H9 (cell line): Measurements from ENCODE around the gene SRA1. TPM values are rescaled to one million over a fixed set of nuclear protein-coding genes. Genes with fewer than 3 reads are reported as not detected.

Experiments used
- DNase-seq: peaks from one replicate; pipeline ENCODE4 v3.0.0-alpha.2; 2017
- H2AFZ ChIP-seq: one replicate; pipeline ENCODE4 v1.6.1; 2013; ENCODE audit warnings: mild to moderate bottlenecking, low read length, control low read depth, moderate library complexity
- H2AK5ac ChIP-seq: 2 replicates; pipeline ENCODE4 v1.6.1; 2013; ENCODE audit warnings: low read length, control low read depth, mixed read lengths; ENCODE audit not compliant: insufficient read length
- H2BK120ac ChIP-seq: one replicate; pipeline ENCODE4 v1.6.1; 2013; ENCODE audit warnings: low read depth, mild to moderate bottlenecking, low read length, control low read depth, inconsistent platforms; ENCODE audit not compliant: poor library complexity, severe bottlenecking
- H2BK12ac ChIP-seq: 2 replicates; pipeline ENCODE4 v1.6.1; 2013; ENCODE audit warnings: low read length, control low read depth, mixed read lengths, low read depth; ENCODE audit not compliant: insufficient read length
- H2BK15ac ChIP-seq: 2 replicates; pipeline ENCODE4 v1.6.1; 2013; ENCODE audit warnings: low read depth, low read length, control low read depth
- H2BK20ac ChIP-seq: one replicate; pipeline ENCODE4 v1.6.1; 2013; ENCODE audit warnings: low read depth, mild to moderate bottlenecking, low read length, control low read depth, inconsistent platforms; ENCODE audit not compliant: poor library complexity, severe bottlenecking
- H2BK5ac ChIP-seq: 2 replicates; pipeline ENCODE4 v1.6.1; 2013; ENCODE audit warnings: low read length, control low read depth, mixed read lengths; ENCODE audit not compliant: insufficient read length
- H3K14ac ChIP-seq: 2 replicates; pipeline ENCODE4 v1.6.1; 2013; ENCODE audit warnings: low read length, control low read depth; ENCODE audit not compliant: insufficient read depth
- H3K18ac ChIP-seq: 2 replicates; pipeline ENCODE4 v1.6.1; 2013; ENCODE audit warnings: low read depth, mild to moderate bottlenecking, mixed read lengths, low read length, control low read depth; ENCODE audit not compliant: insufficient read length
- H3K23ac ChIP-seq: 2 replicates; pipeline ENCODE4 v1.6.1; 2013; ENCODE audit warnings: low read length, control low read depth, mixed read lengths, low read depth; ENCODE audit not compliant: insufficient read length
- H3K23me2 ChIP-seq: 2 replicates; pipeline ENCODE4 v1.6.1; 2013; ENCODE audit warnings: low read depth, mild to moderate bottlenecking, mixed read lengths, low read length, control low read depth; ENCODE audit not compliant: insufficient read length, poor library complexity, severe bottlenecking
- H3K27ac ChIP-seq: 2 replicates; pipeline ENCODE4 v1.5.1; 2013; ENCODE audit warnings: low read length, control low read depth, mixed read lengths, low read depth; ENCODE audit not compliant: insufficient read length
- H3K27me3 ChIP-seq: 2 replicates; pipeline ENCODE4 v1.6.1; 2013; ENCODE audit warnings: low read length, control low read depth, inconsistent platforms; ENCODE audit not compliant: insufficient read depth
- H3K4ac ChIP-seq: 2 replicates; pipeline ENCODE4 v1.6.1; 2013; ENCODE audit warnings: low read depth, mild to moderate bottlenecking, control low read depth, inconsistent platforms, low read length, moderate library complexity
- H3K4me1 ChIP-seq: 2 replicates; pipeline ENCODE4 v1.6.1; 2013; ENCODE audit warnings: low read length, control low read depth, inconsistent platforms; ENCODE audit not compliant: insufficient read depth
- H3K4me2 ChIP-seq: 2 replicates; pipeline ENCODE4 v1.6.1; 2013; ENCODE audit warnings: low read length, control low read depth, mixed read lengths; ENCODE audit not compliant: insufficient read length, insufficient read depth
- H3K56ac ChIP-seq: 2 replicates; pipeline ENCODE4 v1.6.1; 2013; ENCODE audit warnings: low read depth, mild to moderate bottlenecking, mixed read lengths, low read length, control low read depth; ENCODE audit not compliant: insufficient read length
- H3K79me1 ChIP-seq: 2 replicates; pipeline ENCODE4 v1.6.1; 2013; ENCODE audit warnings: low read depth, mild to moderate bottlenecking, moderate library complexity, low read length, control low read depth, inconsistent platforms; ENCODE audit not compliant: insufficient read depth, poor library complexity, severe bottlenecking
- H3K79me2 ChIP-seq: 2 replicates; pipeline ENCODE4 v1.6.1; 2013; ENCODE audit warnings: low read length, control low read depth, inconsistent platforms; ENCODE audit not compliant: insufficient read depth
- H3K9ac ChIP-seq: 2 replicates; pipeline ENCODE4 v1.6.1; 2013; ENCODE audit warnings: low read length, control low read depth, mixed read lengths; ENCODE audit not compliant: insufficient read length; ENCODE audit errors: extremely low read depth
- H3K9me3 ChIP-seq: one replicate; pipeline ENCODE4 v1.6.1; 2013; ENCODE audit warnings: low read depth, low read length, inconsistent platforms; ENCODE audit not compliant: control insufficient read depth
- H3T11ph ChIP-seq: one replicate; pipeline ENCODE4 v1.6.1; 2013; ENCODE audit warnings: mild to moderate bottlenecking, low read length, control low read depth, inconsistent platforms
- H4K20me1 ChIP-seq: one replicate; pipeline ENCODE4 v1.6.1; 2013; ENCODE audit not compliant: control insufficient read depth, insufficient read length, insufficient read depth
- H4K5ac ChIP-seq: 2 replicates; pipeline ENCODE4 v1.6.1; 2013; ENCODE audit warnings: low read depth, mild to moderate bottlenecking, mixed read lengths, low read length, control low read depth; ENCODE audit not compliant: insufficient read length
- H4K8ac ChIP-seq: replicated peaks from 2 replicates; pipeline ENCODE4 v1.6.1; 2013; ENCODE audit warnings: low read length, control low read depth, mixed read lengths, low read depth; ENCODE audit not compliant: insufficient read length
- H4K91ac ChIP-seq: 2 replicates; pipeline ENCODE4 v1.6.1; 2013; ENCODE audit warnings: low read depth, mild to moderate bottlenecking, moderate library complexity, mixed read lengths, low read length, control low read depth; ENCODE audit not compliant: insufficient read length
- H3K27ac Mint-ChIP-seq, 3 experiments: 2 replicates in 2 of 3; 3 replicates in 1 of 3; pipeline ENCODE4 v1.8.0; 2020 to 2021; ENCODE audit warnings: mixed read lengths in 3 of 3, mild to moderate bottlenecking in 1 of 3, moderate library complexity in 1 of 3
- H3K27me3 Mint-ChIP-seq: 2 replicates; pipeline ENCODE4 v1.8.0; 2021; ENCODE audit warnings: low read depth, mild to moderate bottlenecking, moderate library complexity, mixed read lengths
- H3K36me3 Mint-ChIP-seq, 3 experiments: 2 replicates in 2 of 3; 3 replicates in 1 of 3; pipeline ENCODE4 v1.8.0; 2020 to 2021; ENCODE audit warnings: low read depth in 3 of 3, mixed read lengths in 3 of 3; ENCODE audit not compliant: insufficient read depth in 1 of 3
- H3K4me1 Mint-ChIP-seq, 2 experiments: 2 replicates each; pipeline ENCODE4 v1.8.0; 2020; ENCODE audit warnings: mixed read lengths in 2 of 2
- H3K4me3 Mint-ChIP-seq, 2 experiments: 2 replicates in 1 of 2; 3 replicates in 1 of 2; pipeline ENCODE4 v1.8.0; 2020 to 2021; ENCODE audit warnings: mild to moderate bottlenecking in 2 of 2, mixed read lengths in 2 of 2, moderate library complexity in 1 of 2
- H3K9me3 Mint-ChIP-seq, 2 experiments: 2 replicates in 1 of 2; 3 replicates in 1 of 2; pipeline ENCODE4 v1.8.0; 2020; ENCODE audit warnings: mild to moderate bottlenecking in 2 of 2, mixed read lengths in 2 of 2, moderate library complexity in 1 of 2
- CTCF ChIP-seq: fragments of 200-600 bp; sonication (generic); conservative IDR thresholded peaks from 3 replicates; pipeline ENCODE4 v1.8.0; 2021; ENCODE audit warnings: antibody characterized with exemption, mild to moderate bottlenecking
- WGBS: extraction: QIAGEN DNeasy Blood & Tissue Kit; methylation state at CpG from one replicate; pipeline ENCODE4 v1.1.7; 2013; ENCODE audit warnings: missing lambda C conversion rate, low lambda C conversion rate, mixed read lengths; ENCODE audit not compliant: insufficient read length; ENCODE audit errors: extremely low coverage; 5-methylcytosine and 5-hydroxymethylcytosine counted together
- total RNA-seq: library from RNA; stranded (reverse); gene quantifications from 2 replicates; pipeline ENCODE4 v1.2.1, GENCODE V29; 2021

SRA1 gene
- total RNA-seq, 1 experiment from 2014 or later, result 49.3 TPM

DNA sequence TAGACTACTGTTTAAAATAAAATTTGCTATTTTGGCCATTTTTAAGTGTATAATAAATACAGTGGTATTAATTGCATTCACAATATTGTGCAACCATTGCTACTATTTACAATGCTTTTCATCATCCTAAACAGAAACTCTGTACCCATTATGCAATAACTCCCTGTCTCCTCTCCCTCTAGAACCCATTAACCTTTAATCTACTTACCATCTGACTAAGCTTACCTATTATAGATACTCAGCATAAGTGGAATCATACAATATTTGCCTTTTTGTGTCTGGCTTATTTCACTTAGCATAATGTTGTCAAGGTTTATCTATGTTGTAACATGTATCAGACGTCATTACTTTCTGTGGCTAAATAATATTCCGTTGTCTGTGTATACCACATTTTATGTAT is 49.8 kb upstream of the SRA1 start:
- Histone ChIP-seq H3K18ac (no peak overlapping the region), H3K14ac (no peak overlapping the region), H4K20me1 (no peaks in the 10 kb centered on the region), H2AK5ac (no peak overlapping the region), H3K23me2 (no peaks in the 10 kb centered on the region), H3K9ac (no peak overlapping the region), H3K4me2 (no peak overlapping the region), H2BK120ac (no peak overlapping the region), H2BK5ac (no peak overlapping the region), H4K91ac (no peak overlapping the region), H3K4ac (no peak overlapping the region), H2AFZ (no peak overlapping the region), H2BK12ac (no peak overlapping the region), H3T11ph (no peak overlapping the region), H3K79me2 (no peaks in the 10 kb centered on the region), H3K27me3 (no peaks in the 10 kb centered on the region), H3K27ac (no peak overlapping the region), H3K9me3 (no peaks in the 10 kb centered on the region), H3K79me1 (no peaks in the 10 kb centered on the region), H4K8ac (no peak overlapping the region), H2BK20ac (no peak overlapping the region), H2BK15ac (no peak overlapping the region), H3K4me1 (no peaks in the 10 kb centered on the region), H3K56ac (no peak overlapping the region), H3K23ac (no peak overlapping the region), H4K5ac (no peak overlapping the region)
- Mint-ChIP-seq H3K4me3 (no peak overlapping the region), H3K27ac (no peak overlapping the region), H3K36me3 (no peaks in the 10 kb centered on the region), H3K9me3 (peaks cover 36 to 57% of the 10 kb centered on the region in 2 experiments), H3K4me1 (no peaks in the 10 kb centered on the region), H3K27me3 (peaks cover 2% of the 10 kb centered on the region; the same call in 1 of the 2 replicates)
- no peak for TF ChIP-seq CTCF
- WGBS, result no CpG with 5 or more reads among the region's 2 CpGs
- DNase-seq, result no peak
